ENCODE measurements around the gene ARHGEF17. TPM values are rescaled to one million over a fixed set of nuclear protein-coding genes. Genes with fewer than 3 reads are reported as not detected.

The ARHGEF17 gene
- total and polyA plus RNA-seq, 8 donors: 5.0 to 66.5 (median 33.6) TPM

- WGBS, 5 donors: 37 to 40% (median 37%) methylated on average over 12 of the region's 12 CpGs
- DNase-seq: peak; percentile 72 to 83
- TF ChIP-seq EP300 (IDR thresholded peaks at IDR 0.05): no peak
- TF ChIP-seq CTCF (IDR thresholded peaks at IDR 0.05): peak in 5 of 7 experiments; percentile 72 to 89 (median 82)
- no peak for TF ChIP-seq POLR2AphosphoS5 (IDR thresholded peaks at IDR 0.05)
- no peak overlapping the region for H3K4me3 ChIP-seq
- H3K27me3 ChIP-seq: peaks cover 0 to 22% (median 0%) of the 10 kb centered on the region in 3 donors
- H3K9me3 ChIP-seq: no peaks in the 10 kb centered on the region
- no peak overlapping the region for H3K27ac ChIP-seq
- peaks cover 0 to 10% (median 3%) of the 10 kb centered on the region in 4 donors for H3K4me1 ChIP-seq
- intact Hi-C loops (cut with DNase I; ENCODE audit: low total_unique reads): loop anchor here (10.0 kb wide), 1 partner anchor 99 kb away; no protein-coding TSS in a partner anchor
- no peaks in the 10 kb centered on the region for H3K36me3 ChIP-seq
Measured at GRCh38 chr11:73295241-73295995, 12.7 kb upstream of the ARHGEF17 start.

- no peak for DNase-seq
- peaks cover 0 to 10% (median 3%) of the 10 kb centered on the region in 4 donors for H3K4me1 ChIP-seq
- no peaks in the 10 kb centered on the region for H3K9me3 ChIP-seq
- TF ChIP-seq EP300 (IDR thresholded peaks at IDR 0.05) (no peak), POLR2AphosphoS5 (IDR thresholded peaks at IDR 0.05) (no peak)
- H3K36me3 ChIP-seq: no peaks in the 10 kb centered on the region
- no peak overlapping the region for H3K4me3 ChIP-seq
- no peak overlapping the region for H3K27ac ChIP-seq
- peaks cover 0 to 22% (median 0%) of the 10 kb centered on the region in 3 donors for H3K27me3 ChIP-seq
- intact Hi-C loops (cut with DNase I; ENCODE audit: low total_unique reads): loop anchor here (10.0 kb wide), 1 partner anchor 99 kb away; no protein-coding TSS in a partner anchor
- 89 to 96% (median 93%) methylated on average over 3 of the region's 3 CpGs for WGBS, 5 donors
Measured at GRCh38 chr11:73295996-73296318, 12.1 kb upstream of the ARHGEF17 start.

GRCh38 chr11:73296501-73297230, 11.4 kb upstream of the ARHGEF17 start:
- no peak overlapping the region for H3K4me3 ChIP-seq
- peaks cover 0 to 10% (median 3%) of the 10 kb centered on the region in 4 donors for H3K4me1 ChIP-seq
- no peak for TF ChIP-seq POLR2A (IDR thresholded peaks at IDR 0.05)
- no peak for TF ChIP-seq POLR2AphosphoS5 (IDR thresholded peaks at IDR 0.05)
- TF ChIP-seq CTCF (IDR thresholded peaks at IDR 0.05): no peak
- no peak for TF ChIP-seq EP300 (IDR thresholded peaks at IDR 0.05)
- H3K27ac ChIP-seq: no peak overlapping the region
- H3K9me3 ChIP-seq: no peaks in the 10 kb centered on the region
- H3K36me3 ChIP-seq: no peaks in the 10 kb centered on the region
- H3K27me3 ChIP-seq: peaks cover 0 to 22% (median 0%) of the 10 kb centered on the region in 3 donors
- DNase-seq: no peak
- intact Hi-C loops (cut with DNase I; ENCODE audit: low total_unique reads): loop anchor here (10.0 kb wide), 1 partner anchor 98 kb away; no protein-coding TSS in a partner anchor
- 91 to 95% (median 93%) methylated on average over 25 to 35 of the region's 35 CpGs for WGBS, 5 donors

GRCh38 chr11:73297231-73297590, 10.9 kb upstream of the ARHGEF17 start:
- DNase-seq: no peak
- Histone ChIP-seq H3K9me3 (no peaks in the 10 kb centered on the region), H3K4me1 (peaks cover 0 to 10% (median 3%) of the 10 kb centered on the region in 4 donors), H3K4me3 (no peak overlapping the region), H3K27ac (no peak overlapping the region), H3K27me3 (peaks cover 0 to 22% (median 0%) of the 10 kb centered on the region in 3 donors), H3K36me3 (no peaks in the 10 kb centered on the region)
- 89 to 94% (median 92%) methylated on average over 15 to 18 of the region's 18 CpGs for WGBS, 5 donors
- TF ChIP-seq POLR2AphosphoS5 (IDR thresholded peaks at IDR 0.05): no peak
- no peak for TF ChIP-seq CTCF (IDR thresholded peaks at IDR 0.05)
- no peak for TF ChIP-seq EP300 (IDR thresholded peaks at IDR 0.05)
- TF ChIP-seq POLR2A (IDR thresholded peaks at IDR 0.05): no peak
- intact Hi-C loops (cut with DNase I; ENCODE audit: low total_unique reads): loop anchor here (10.0 kb wide), 1 partner anchor 98 kb away; no protein-coding TSS in a partner anchor

Data from stomach (tissue), 9 donors.